Endothelial cell of umbilical vein (primary cell): Measurements from ENCODE around the gene APIP. TPM values are rescaled to one million over a fixed set of nuclear protein-coding genes. Genes with fewer than 3 reads are reported as not detected.

ENCODE experiments used
- BruUV-seq: library from RNA; stranded (reverse); fragments of 400-500 nt; replicated peaks from 2 replicates; lab custom pipeline; 2021; lab: Mats Ljungman, UMichigan
- CTCF ChIA-PET: fragments of 300-600, 350-600 bp; sonication (Branson Sonifier 250); formaldehyde crosslinking; loops from one replicate; lab custom pipeline; 2021; ENCODE audit warnings: antibody characterized with exemption, inconsistent platforms; lab: Charles Lee
- POLR2A ChIA-PET: fragments of 300-600, 350-600 bp; sonication (Branson Sonifier 250); formaldehyde crosslinking; loops from one replicate; lab custom pipeline; 2021; ENCODE audit warnings: antibody characterized with exemption, inconsistent platforms; lab: Charles Lee
- DNase-seq: peaks from one replicate; pipeline ENCODE4 v3.0.0-alpha.2; 2011; ENCODE audit warnings: low read depth, low spot score
- FAIRE-seq: peaks from 2 replicates; lab custom pipeline; 2011; peaks lifted over from hg19 to GRCh38; lab: Jason Lieb, UNC
- H2AFZ ChIP-seq: 2 replicates; pipeline ENCODE4 v1.6.0; 2012; ENCODE audit warnings: low read depth, low read length, control low read depth, inconsistent platforms
- H3K27ac ChIP-seq: 2 replicates; pipeline ENCODE4 v1.5.1; 2011; ENCODE audit warnings: low read depth, mild to moderate bottlenecking, control low read depth, low read length, moderate library complexity; ENCODE audit not compliant: insufficient read depth
- H3K27me3 ChIP-seq, 2 experiments: 2 replicates each; pipeline versions ENCODE4 v1.6.0 to v1.6.1; 2011; ENCODE audit warnings: low read length in 2 of 2, mixed read lengths in 1 of 2; ENCODE audit not compliant: control insufficient read depth in 2 of 2, insufficient read depth in 2 of 2
- H3K36me3 ChIP-seq, 2 experiments: 2 replicates in 1 of 2; 3 replicates in 1 of 2; pipeline ENCODE4 v1.5.1; 2011; ENCODE audit warnings: low read length in 2 of 2, mild to moderate bottlenecking in 1 of 2, moderate library complexity in 1 of 2; ENCODE audit not compliant: control insufficient read depth in 2 of 2, insufficient read depth in 2 of 2; ENCODE audit errors: extremely low read depth in 1 of 2
- H3K4me1 ChIP-seq: 3 replicates; pipeline ENCODE4 v1.5.1; 2011; ENCODE audit warnings: mild to moderate bottlenecking, low read length; ENCODE audit not compliant: control insufficient read depth, insufficient read depth; ENCODE audit errors: extremely low read depth
- H3K4me2 ChIP-seq: 2 replicates; pipeline ENCODE4 v1.6.1; 2011; ENCODE audit warnings: low read length, control low read depth, mixed read lengths; ENCODE audit not compliant: insufficient read depth
- H3K4me3 ChIP-seq, 3 experiments: fragments of 200-600 bp in 1 of 3; sonication (generic), shearing (Covaris generic) in 1 of 3; replicated peaks in 1 of 3; 2 replicates each; pipeline ENCODE4 v1.5.1; 2011 to 2016; ENCODE audit warnings: control low read depth in 3 of 3, low read length in 3 of 3, mild to moderate bottlenecking in 2 of 3, inconsistent platforms in 1 of 3, low read depth in 1 of 3, moderate library complexity in 1 of 3; ENCODE audit not compliant: insufficient read depth in 1 of 3
- H3K79me2 ChIP-seq: 2 replicates; pipeline ENCODE4 v1.6.0; 2012; ENCODE audit warnings: low read length, inconsistent platforms; ENCODE audit not compliant: control insufficient read depth, insufficient read depth
- H3K9ac ChIP-seq: replicated peaks from 2 replicates; pipeline ENCODE3; 2011; ENCODE audit warnings: low read length, control low read depth; ENCODE audit not compliant: insufficient read depth; ENCODE audit errors: extremely low read depth
- H3K9me1 ChIP-seq: replicated peaks from 3 replicates; pipeline ENCODE4 v1.6.0; 2011; ENCODE audit warnings: mild to moderate bottlenecking, low read length; ENCODE audit not compliant: control insufficient read depth, insufficient read depth; ENCODE audit errors: extremely low read depth
- H3K9me3 ChIP-seq: replicated peaks from 2 replicates; pipeline ENCODE4 v1.5.1; 2012; ENCODE audit warnings: low read length, inconsistent platforms; ENCODE audit not compliant: control insufficient read depth, insufficient read depth
- H4K20me1 ChIP-seq: replicated peaks from 2 replicates; pipeline ENCODE3; 2011; ENCODE audit warnings: mild to moderate bottlenecking, low read length; ENCODE audit not compliant: control insufficient read depth, insufficient read depth; ENCODE audit errors: extremely low read depth
- EZH2 ChIP-seq: IDR thresholded peaks from 2 replicates; pipeline ENCODE4 v1.6.1; 2012; ENCODE audit warnings: borderline replicate concordance, low read depth, mild to moderate bottlenecking, moderate library complexity, low read length, inconsistent platforms; ENCODE audit not compliant: severe bottlenecking
- FOS ChIP-seq: IDR thresholded peaks from 2 replicates; pipeline ENCODE4 v1.6.1; 2011; ENCODE audit warnings: mild to moderate bottlenecking, low read length, moderate library complexity, borderline replicate concordance; ENCODE audit not compliant: insufficient read depth
- GATA2 ChIP-seq: IDR thresholded peaks from 2 replicates; pipeline ENCODE4 v1.7.0; 2011; ENCODE audit warnings: low read depth, mild to moderate bottlenecking, moderate library complexity, mixed read lengths, low read length; ENCODE audit not compliant: insufficient read length, insufficient read depth
- JUN ChIP-seq: IDR thresholded peaks from 2 replicates; pipeline ENCODE4 v1.6.1; 2011; ENCODE audit warnings: borderline replicate concordance, low read depth; ENCODE audit not compliant: insufficient read length, insufficient read depth
- MYC ChIP-seq: IDR thresholded peaks from one replicate; pipeline ENCODE4 v1.6.1; 2011; ENCODE audit warnings: mild to moderate bottlenecking, low read depth, low read length
- POLR2A ChIP-seq: IDR thresholded peaks from 2 replicates; pipeline ENCODE4 v1.6.1; 2012; ENCODE audit warnings: low read depth, mild to moderate bottlenecking, control low read depth, low read length
- POLR2AphosphoS5 ChIP-seq: IDR thresholded peaks from 2 replicates; pipeline ENCODE4 v1.6.1; 2012; ENCODE audit warnings: low read depth, mild to moderate bottlenecking, control low read depth, low read length, moderate library complexity; ENCODE audit not compliant: insufficient read depth
- dilution Hi-C: fragments of 300-500 bp; cut with MboI; formaldehyde crosslinking; loops from one replicate; pipeline ENCODE4 v1.15.0; 2019; ENCODE audit warnings: low sequenced_read_pairs; ENCODE audit not compliant: extremely low pct_ligation_motif_present
- intact Hi-C: fragments of 100-400 bp; cut with micrococcal nuclease; formaldehyde crosslinking; loops from one replicate; pipeline ENCODE4 v1.10.0; 2022
- polyA plus RNA-seq, 4 experiments: library from polyadenylated mRNA; depleted of rRNA in 3 of 4; stranded (reverse) in 3 of 4; unstranded in 1 of 4; fragments of >200 nt; gene quantifications; 2 replicates each; pipeline versions ENCODE4 v1.2.1 to v1.2.3, GENCODE V29; 2011 to 2012; ENCODE audit warnings: missing spikeins in 1 of 4
- total RNA-seq: library from RNA; stranded (reverse); gene quantifications from 2 replicates; pipeline ENCODE4 v1.2.3, GENCODE V29; 2021
- TF ChIP-seq, protein P1 (sequence below): IDR thresholded peaks from 2 replicates; pipeline ENCODE4 v1.6.1; 2011; ENCODE audit not compliant: insufficient read depth, insufficient read length
- TF ChIP-seq, protein P2 (sequence below), 2 donors: IDR thresholded peaks; 1 replicate in 1 of 2; 2 replicates in 1 of 2; pipeline ENCODE4 v1.5.1; 2011; ENCODE audit warnings: low read length in 2 of 2, mild to moderate bottlenecking in 2 of 2, moderate library complexity in 2 of 2, control low read depth in 1 of 2, inconsistent platforms in 1 of 2, low read depth in 1 of 2; ENCODE audit not compliant: insufficient read depth in 1 of 2; ENCODE audit errors: extremely low read depth in 1 of 2

Gene APIP
- total and polyA plus RNA-seq, 2 donors (not counting 3 experiments of a cell fraction or from before 2014, with no cell fraction given), result 10.0 to 26.9 TPM

DNA sequence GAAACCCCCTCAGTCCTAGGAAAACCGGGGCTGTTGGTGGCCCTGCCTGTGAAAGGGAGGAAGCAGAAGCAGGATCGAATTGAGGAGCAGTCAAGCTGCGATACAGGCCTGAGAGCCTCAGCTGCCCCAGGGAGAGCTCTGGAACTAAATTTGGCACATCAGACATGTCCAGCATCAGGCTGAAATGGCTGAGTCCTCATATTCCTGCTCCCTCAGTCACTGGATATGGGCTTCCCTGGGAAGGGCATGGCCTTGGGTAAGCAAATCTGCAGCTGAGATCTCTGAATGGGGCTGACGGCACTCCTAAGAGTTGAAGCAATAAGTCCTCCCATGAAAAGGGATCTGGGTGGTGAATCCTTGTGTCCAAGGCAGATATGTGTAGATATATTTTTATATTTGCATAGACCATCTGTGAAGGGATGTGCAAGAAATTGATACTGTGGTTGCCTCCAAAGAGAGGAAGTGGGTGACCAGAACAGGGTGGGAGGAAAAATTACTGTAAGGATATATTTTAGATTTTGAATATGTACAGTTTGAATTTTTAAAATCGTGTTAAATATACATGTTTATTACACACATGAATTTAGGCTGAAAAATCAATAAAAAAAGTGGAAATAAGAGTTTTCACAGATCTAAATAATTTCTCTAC lies 45.5 kb downstream of the APIP start:
- Histone ChIP-seq H3K9ac (no peak overlapping the region), H3K9me3 (no peaks in the 10 kb centered on the region), H3K4me2 (no peak overlapping the region), H3K36me3 (no peaks in the 10 kb centered on the region), H3K27me3 (no peaks in the 10 kb centered on the region), H3K9me1 (no peaks in the 10 kb centered on the region), H2AFZ (no peak overlapping the region), H3K27ac (no peak overlapping the region), H3K79me2 (no peaks in the 10 kb centered on the region), H3K4me3 (no peak overlapping the region), H3K4me1 (no peaks in the 10 kb centered on the region), H4K20me1 (no peaks in the 10 kb centered on the region)
- ChIA-PET CTCF (interaction anchor here (1.8 kb wide), 1 partner anchor 78 kb away, joined by 5 read pairs; no protein-coding TSS in a partner anchor), POLR2A (no interaction called here)
- no TSS peak for BruUV-seq
- FAIRE-seq (no peak), DNase-seq (no peak)
- dilution Hi-C loops, result no loop called here
- intact Hi-C loops, result no loop called here
- TF ChIP-seq GATA2 (no peak), FOS (no peak)

DNA sequence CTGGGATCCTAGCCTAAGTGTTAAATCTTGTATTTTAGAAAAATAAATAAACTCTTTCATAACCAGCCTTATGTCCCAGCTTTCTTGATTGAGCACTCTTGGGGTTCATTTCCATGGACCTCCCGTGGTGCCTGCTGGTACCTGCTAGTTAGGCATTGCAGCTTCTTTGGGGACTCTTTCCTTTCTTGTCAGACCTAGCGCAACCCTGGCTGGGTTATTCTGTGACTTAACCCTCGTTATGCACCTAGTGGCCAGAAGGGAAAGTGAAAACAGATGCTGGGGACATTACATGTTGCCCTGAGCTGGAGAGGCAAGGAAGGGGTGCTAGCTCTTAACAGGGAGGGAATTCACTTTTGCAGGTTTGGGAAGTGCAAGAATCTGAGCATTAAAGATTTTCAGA lies 46.8 kb downstream of the APIP start:
- ChIA-PET POLR2A (no interaction called here), CTCF (interaction anchor here (0.9 to 1.8 kb wide), 2 partner anchors 16 to 77 kb away, joined by 3 to 5 read pairs; no protein-coding TSS in a partner anchor)
- TF ChIP-seq FOS (no peak), GATA2 (no peak), EZH2 (no peak), POLR2A (no peak), POLR2AphosphoS5 (no peak), MYC (no peak), JUN (no peak)
- TF ChIP-seq, protein P1, sequence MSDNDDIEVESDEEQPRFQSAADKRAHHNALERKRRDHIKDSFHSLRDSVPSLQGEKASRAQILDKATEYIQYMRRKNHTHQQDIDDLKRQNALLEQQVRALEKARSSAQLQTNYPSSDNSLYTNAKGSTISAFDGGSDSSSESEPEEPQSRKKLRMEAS, result no peak
- TF ChIP-seq, protein P2, sequence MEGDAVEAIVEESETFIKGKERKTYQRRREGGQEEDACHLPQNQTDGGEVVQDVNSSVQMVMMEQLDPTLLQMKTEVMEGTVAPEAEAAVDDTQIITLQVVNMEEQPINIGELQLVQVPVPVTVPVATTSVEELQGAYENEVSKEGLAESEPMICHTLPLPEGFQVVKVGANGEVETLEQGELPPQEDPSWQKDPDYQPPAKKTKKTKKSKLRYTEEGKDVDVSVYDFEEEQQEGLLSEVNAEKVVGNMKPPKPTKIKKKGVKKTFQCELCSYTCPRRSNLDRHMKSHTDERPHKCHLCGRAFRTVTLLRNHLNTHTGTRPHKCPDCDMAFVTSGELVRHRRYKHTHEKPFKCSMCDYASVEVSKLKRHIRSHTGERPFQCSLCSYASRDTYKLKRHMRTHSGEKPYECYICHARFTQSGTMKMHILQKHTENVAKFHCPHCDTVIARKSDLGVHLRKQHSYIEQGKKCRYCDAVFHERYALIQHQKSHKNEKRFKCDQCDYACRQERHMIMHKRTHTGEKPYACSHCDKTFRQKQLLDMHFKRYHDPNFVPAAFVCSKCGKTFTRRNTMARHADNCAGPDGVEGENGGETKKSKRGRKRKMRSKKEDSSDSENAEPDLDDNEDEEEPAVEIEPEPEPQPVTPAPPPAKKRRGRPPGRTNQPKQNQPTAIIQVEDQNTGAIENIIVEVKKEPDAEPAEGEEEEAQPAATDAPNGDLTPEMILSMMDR (IDR thresholded peaks at IDR 0.05; ENCODE audit: extremely low read depth in 1 of 2, insufficient read depth in 1 of 2, low read depth in 1 of 2, low read length in 2 of 2), result no peak
- BruUV-seq, result no TSS peak
- intact Hi-C loops, result no loop called here
- Histone ChIP-seq H3K9ac (no peak overlapping the region), H4K20me1 (no peaks in the 10 kb centered on the region), H3K27me3 (peaks cover 0 to 4% of the 10 kb centered on the region in 2 experiments), H3K4me2 (no peak overlapping the region), H3K27ac (no peak overlapping the region), H3K4me3 (no peak overlapping the region), H3K4me1 (no peaks in the 10 kb centered on the region), H2AFZ (no peak overlapping the region), H3K79me2 (no peaks in the 10 kb centered on the region), H3K9me1 (no peaks in the 10 kb centered on the region), H3K36me3 (no peaks in the 10 kb centered on the region), H3K9me3 (no peaks in the 10 kb centered on the region)
- DNase-seq, result no peak
- no peak for FAIRE-seq
- dilution Hi-C loops, result no loop called here
